ENCODE results near the gene AAR2. TPM values are rescaled to one million over a fixed set of nuclear protein-coding genes. Genes with fewer than 3 reads are reported as not detected.

AAR2 gene
- 51.4 TPM for total RNA-seq

GRCh38 chr20:36235892-36236785 lies at the start of gene AAR2:
Gene AAR2 (plus strand): TSS chr20:36236478. CDS start chr20:36239869, 3,391 bp downstream.
- Histone ChIP-seq H3K4me1 (peaks cover 5 to 17% of the 10 kb centered on the region in 2 donors), H3K27ac (peak within 1 kb of the TSS; percentile 82 to 84), H3K9me3 (no peaks in the 10 kb centered on the region), H3K27me3 (no peaks in the 10 kb centered on the region), H3K36me3 (peaks cover 12 to 14% of the 10 kb centered on the region in 2 donors), H3K4me3 (peak within 1 kb of the TSS; percentile 90 to 94)
- intact Hi-C loops (cut with DNase I), result loop anchor here (1.0 kb wide), 1 partner anchor 369 kb away; the partner anchor contains the start of gene RAB5IF
- DNase-seq (ENCODE audit: low spot score in 2 of 2), result peak; percentile 13 to 83
- TF ChIP-seq CTCF (IDR thresholded peaks at IDR 0.05), result no peak

- Histone ChIP-seq H3K27ac (no peak overlapping the region), H3K36me3 (peaks cover 62 to 82% of the 10 kb centered on the region in 2 donors), H3K4me1 (no peaks in the 10 kb centered on the region), H3K9me3 (no peaks in the 10 kb centered on the region), H3K27me3 (no peaks in the 10 kb centered on the region), H3K4me3 (no peak overlapping the region)
- DNase-seq (ENCODE audit: low spot score in 2 of 2), result no peak
- intact Hi-C loops (cut with DNase I), result no loop called here
- no peak for TF ChIP-seq CTCF (IDR thresholded peaks at IDR 0.05)
Observed at GRCh38 chr20:36193977-36194712, 42.1 kb upstream of the AAR2 start.

- Histone ChIP-seq H3K36me3 (peaks cover 45 to 57% of the 10 kb centered on the region in 2 donors), H3K27me3 (no peaks in the 10 kb centered on the region), H3K4me1 (no peaks in the 10 kb centered on the region), H3K27ac (no peak overlapping the region), H3K4me3 (no peak overlapping the region), H3K9me3 (no peaks in the 10 kb centered on the region)
- no peak for DNase-seq (ENCODE audit: low spot score in 2 of 2)
- intact Hi-C loops (cut with DNase I), result no loop called here
- TF ChIP-seq CTCF (IDR thresholded peaks at IDR 0.05), result no peak
Observed at GRCh38 chr20:36196676-36197075, 39.6 kb upstream of the AAR2 start.

- intact Hi-C loops (cut with DNase I), result no loop called here
- Histone ChIP-seq H3K9me3 (no peaks in the 10 kb centered on the region), H3K27me3 (no peaks in the 10 kb centered on the region), H3K4me3 (no peak overlapping the region), H3K4me1 (no peaks in the 10 kb centered on the region), H3K27ac (no peak overlapping the region), H3K36me3 (peaks cover 45 to 56% of the 10 kb centered on the region in 2 donors)
- no peak for TF ChIP-seq CTCF (IDR thresholded peaks at IDR 0.05)
- no peak for DNase-seq (ENCODE audit: low spot score in 2 of 2)
Observed at GRCh38 chr20:36197271-36197670, 39.0 kb upstream of the AAR2 start.

GRCh38 chr20:36199345-36200257 lies 36.7 kb upstream of the AAR2 start:
- no peak overlapping the region for H3K27ac ChIP-seq
- intact Hi-C loops (cut with DNase I), result loop anchor here (1.0 to 2.0 kb wide), 2 partner anchors 39 to 204 kb away; no protein-coding TSS in a partner anchor
- peaks cover 29 to 38% of the 10 kb centered on the region in 2 donors for H3K36me3 ChIP-seq
- no peaks in the 10 kb centered on the region for H3K4me1 ChIP-seq
- H3K9me3 ChIP-seq, result no peaks in the 10 kb centered on the region
- no peaks in the 10 kb centered on the region for H3K27me3 ChIP-seq
- no peak overlapping the region for H3K4me3 ChIP-seq
- TF ChIP-seq CTCF (IDR thresholded peaks at IDR 0.05), result peak; percentile 85 to 93 (median 89)
- DNase-seq (ENCODE audit: low spot score in 2 of 2), result peak; percentile 26 to 90

Measured in ascending aorta (tissue), 2 donors.